HepG2 (cell line): ENCODE results near the gene ACOX3. TPM values are rescaled to one million over a fixed set of nuclear protein-coding genes. Genes with fewer than 3 reads are reported as not detected.
A peak's percentile ranks its signal among the peaks of the same experiment; 100 is the strongest.

ENCODE experiments used
- CENPBD1 ChIP-seq: sonication (generic); formaldehyde crosslinking; IDR thresholded peaks from 2 replicates; pipeline ENCODE4 v1.8.0; 2022; ENCODE audit warnings: missing genetic modification reagents, low read depth, mild to moderate bottlenecking, borderline replicate concordance
- ELF1 ChIP-seq: sonication (generic); formaldehyde crosslinking; IDR thresholded peaks from 2 replicates; pipeline ENCODE4 v1.4.0; 2020; ENCODE audit warnings: missing genetic modification reagents
- FOXO1 ChIP-seq: sonication (generic); formaldehyde crosslinking; IDR thresholded peaks from 2 replicates; pipeline ENCODE4 v1.4.0; 2020; ENCODE audit warnings: missing genetic modification reagents
- IKZF1 ChIP-seq: fragments of 450-650 bp; IDR thresholded peaks from 2 replicates; pipeline ENCODE4 v1.7.1; 2016
- JDP2 ChIP-seq: sonication (generic); formaldehyde crosslinking; IDR thresholded peaks from 2 replicates; pipeline ENCODE4 v1.8.1; 2022; ENCODE audit warnings: missing genetic modification reagents, borderline replicate concordance
- RXRA ChIP-seq: sonication (generic); formaldehyde crosslinking; IDR thresholded peaks from 2 replicates; pipeline ENCODE4 v1.5.1; 2020; ENCODE audit warnings: missing genetic modification reagents
- SALL2 ChIP-seq: sonication (generic); formaldehyde crosslinking; IDR thresholded peaks from 2 replicates; pipeline ENCODE4 v1.8.1; 2023; ENCODE audit warnings: mild to moderate bottlenecking, missing genetic modification reagents, inconsistent platforms
- SNAPC2 ChIP-seq: sonication (generic); formaldehyde crosslinking; IDR thresholded peaks from 2 replicates; pipeline ENCODE4 v1.8.1; 2022; ENCODE audit warnings: mild to moderate bottlenecking, missing genetic modification reagents
- SNAPC4 ChIP-seq: sonication (generic); formaldehyde crosslinking; IDR thresholded peaks from 2 replicates; pipeline ENCODE4 v1.4.0; 2020; ENCODE audit warnings: mild to moderate bottlenecking, missing genetic modification reagents
- TCF7 ChIP-seq: sonication (generic); IDR thresholded peaks from 2 replicates; pipeline ENCODE4 v1.6.1; 2016; ENCODE audit warnings: antibody characterized with exemption, low read depth
- ZMAT5 ChIP-seq: sonication (generic); formaldehyde crosslinking; IDR thresholded peaks from 2 replicates; pipeline ENCODE4 v1.5.0; 2020; ENCODE audit warnings: mild to moderate bottlenecking, low read depth, missing genetic modification reagents, borderline replicate concordance
- ZNF280D ChIP-seq: sonication (generic); formaldehyde crosslinking; IDR thresholded peaks from 2 replicates; pipeline ENCODE4 v1.5.1; 2020; ENCODE audit warnings: mild to moderate bottlenecking, missing genetic modification reagents
- ZNF629 ChIP-seq: sonication (generic); formaldehyde crosslinking; conservative IDR thresholded peaks from 2 replicates; pipeline ENCODE4 v1.5.0; 2020; ENCODE audit warnings: missing genetic modification reagents
- ZNF710 ChIP-seq: sonication (generic); formaldehyde crosslinking; IDR thresholded peaks from 2 replicates; pipeline ENCODE4 v1.5.0; 2020; ENCODE audit warnings: mild to moderate bottlenecking, missing genetic modification reagents, borderline replicate concordance
- ZNF761 ChIP-seq: sonication (generic); formaldehyde crosslinking; conservative IDR thresholded peaks from 2 replicates; pipeline ENCODE4 v1.4.0; 2020; ENCODE audit warnings: mild to moderate bottlenecking, missing genetic modification reagents
- ZNF782 ChIP-seq: sonication (generic); formaldehyde crosslinking; IDR thresholded peaks from 2 replicates; pipeline ENCODE4 v1.4.0; 2020; ENCODE audit warnings: missing genetic modification reagents, mild to moderate bottlenecking, borderline replicate concordance
- ZNF850 ChIP-seq: sonication (generic); formaldehyde crosslinking; conservative IDR thresholded peaks from 2 replicates; pipeline ENCODE4 v1.9.0; 2021; ENCODE audit warnings: mild to moderate bottlenecking, missing genetic modification reagents
- polyA plus RNA-seq, 8 experiments: library from polyadenylated mRNA; depleted of rRNA in 3 of 8; stranded (reverse) in 7 of 8; unstranded in 1 of 8; fragments of >200 nt; fragmentation: Illumina TruSeq in 4 of 8; extraction: Trizol in 4 of 8; gene quantifications; 2 replicates each; pipeline versions ENCODE4 v1.2.1 to v1.2.3, GENCODE V29; 2011 to 2016; ENCODE audit warnings: low read depth in 4 of 8, missing spikeins in 1 of 8, mixed read lengths in 1 of 8; ENCODE audit not compliant: insufficient read depth in 1 of 8
- total RNA-seq, 5 experiments: library from RNA; depleted of rRNA; stranded (reverse); fragments of >200 nt; fragmentation: Illumina TruSeq; extraction: Trizol; gene quantifications; 2 replicates each; pipeline ENCODE4 v1.2.3, GENCODE V29; 2016; ENCODE audit warnings: low read depth in 1 of 5

Gene ACOX3
- total and polyA plus RNA-seq, 2 of the 13 experiments (the other 11 are each of a cell fraction or from before 2014, with no cell fraction given) = 4.2 to 17.8 TPM

- TF ChIP-seq ZNF280D (CRISPR knock-in tag) = no peak
- TF ChIP-seq ZMAT5 (CRISPR knock-in tag) = no peak
- TF ChIP-seq ZNF850 (CRISPR knock-in tag) = no peak
- no peak for TF ChIP-seq IKZF1
- TF ChIP-seq ZNF710 (CRISPR knock-in tag) = peak; percentile 61; the same call in 1 of the 2 replicates
- TF ChIP-seq TCF7 = no peak
- peak; percentile 79; the same call in 1 of the 2 replicates for TF ChIP-seq ZNF782 (CRISPR knock-in tag)
- TF ChIP-seq SNAPC2 (CRISPR knock-in tag) = no peak
- 0 out of 2 replicates have a peak, but pooled peaks have one; percentile 52 for TF ChIP-seq ZNF761 (CRISPR knock-in tag)
- TF ChIP-seq SALL2 = 0 out of 2 replicates have a peak, but pooled peaks have one; percentile 48
- no peak for TF ChIP-seq ZNF629
- TF ChIP-seq SNAPC4 (CRISPR knock-in tag) = no peak
- peak; percentile 52; the same call in 1 of the 2 replicates for TF ChIP-seq RXRA
- no peak for TF ChIP-seq CENPBD1 (CRISPR knock-in tag)
- no peak for TF ChIP-seq JDP2
- peak; percentile 68; the same call in 1 of the 2 replicates for TF ChIP-seq FOXO1 (CRISPR knock-in tag)
- TF ChIP-seq ELF1 (CRISPR knock-in tag) = peak; percentile 95
These were observed at the start of gene ACOX3, which contains the start of gene TRMT44 (continued) for GRCh38 chr4:8440492-8441311.
